Measurements from ENCODE around the gene ENTPD1.
"Not testable (repeated sequence)": the region's sequence is repeated elsewhere in the genome, so short reads cannot be mapped to it uniquely, and the experiment has no call there.

ENTPD1 gene

GRCh38 chr10:95756041-95756761 is at the start of gene ENTPD1:
Gene ENTPD1, plus strand, starts transcription at chr10:95756163. Its CDS starts 77 bp downstream, at chr10:95756240.
- FAIRE-seq = no peak
- DNase-seq (ENCODE audit: insufficient read length, low spot score) = no peak

- FAIRE-seq = no peak
- no peak for DNase-seq (ENCODE audit: insufficient read length, low spot score)
Measured at GRCh38 chr10:95706573-95706972, 49.4 kb upstream of the ENTPD1 start.

- FAIRE-seq = no peak
- no peak for DNase-seq (ENCODE audit: insufficient read length, low spot score)
Measured at GRCh38 chr10:95706990-95707389, 49.0 kb upstream of the ENTPD1 start.

- DNase-seq (ENCODE audit: insufficient read length, low spot score) (no peak), FAIRE-seq (no peak)
Measured at GRCh38 chr10:95711492-95711891, 44.5 kb upstream of the ENTPD1 start.

- DNase-seq (ENCODE audit: insufficient read length, low spot score) (no peak), FAIRE-seq (no peak)
Measured at GRCh38 chr10:95716466-95716865, 39.5 kb upstream of the ENTPD1 start.

- no peak for FAIRE-seq
Measured at GRCh38 chr10:95716866-95717265, 39.1 kb upstream of the ENTPD1 start.

GRCh38 chr10:95720745-95721144 is 35.2 kb upstream of the ENTPD1 start:
- not testable (repeated sequence) for DNase-seq (ENCODE audit: insufficient read length, low spot score); FAIRE-seq

More at GRCh38 chr10:95716866-95717265, 39.1 kb upstream of the ENTPD1 start:
- no peak for DNase-seq (ENCODE audit: insufficient read length, low spot score)

DNA sequence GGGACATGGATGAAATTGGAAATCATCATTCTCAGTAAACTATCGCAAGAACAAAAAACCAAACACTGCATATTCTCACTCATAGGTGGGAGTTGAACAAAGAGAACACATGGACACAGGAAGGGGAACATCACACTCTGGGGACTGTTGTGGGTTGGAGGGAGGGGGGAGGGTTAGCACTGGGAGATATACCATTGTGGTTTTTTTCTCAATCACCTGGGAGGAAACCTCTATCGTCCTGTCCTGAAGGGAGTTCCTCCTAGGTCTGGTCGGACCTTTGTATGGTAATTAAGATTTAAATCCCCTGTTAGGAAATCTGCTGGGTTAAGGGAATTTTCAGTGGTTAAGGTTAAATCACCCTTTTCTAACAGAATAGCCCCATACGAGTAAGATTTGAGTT is 33.5 kb upstream of the ENTPD1 start:
- FAIRE-seq = not testable (repeated sequence)

GRCh38 chr10:95728526-95728925 is 27.4 kb upstream of the ENTPD1 start:
- no peak for DNase-seq (ENCODE audit: insufficient read length, low spot score)
- FAIRE-seq = no peak

More for the DNA sequence above, 33.5 kb upstream of the ENTPD1 start:
- DNase-seq (ENCODE audit: insufficient read length, low spot score) = not testable (repeated sequence)

GRCh38 chr10:95729323-95730055 is 26.5 kb upstream of the ENTPD1 start:
- no peak for DNase-seq (ENCODE audit: insufficient read length, low spot score)
- FAIRE-seq = no peak

DNA sequence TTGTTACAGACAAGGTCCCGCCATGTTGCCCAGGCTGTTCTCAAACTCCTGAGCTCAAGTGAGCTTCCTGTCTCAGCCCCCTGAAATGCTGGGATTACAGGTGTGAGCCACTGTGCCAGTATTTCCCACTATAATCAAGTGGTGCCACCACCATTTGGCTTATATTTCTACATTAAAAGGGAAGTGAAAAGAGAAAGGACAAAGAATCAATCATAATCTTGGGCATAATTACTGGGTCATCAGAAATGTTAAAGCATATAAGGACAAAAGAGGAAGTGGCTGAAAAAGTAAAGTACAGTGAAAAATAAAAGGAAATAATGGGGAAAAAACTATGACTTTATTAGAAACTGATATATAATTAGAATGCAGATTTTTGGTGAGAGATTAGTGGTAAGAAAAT is 25.7 kb upstream of the ENTPD1 start:
- DNase-seq (ENCODE audit: insufficient read length, low spot score) (no peak), FAIRE-seq (peak; percentile 85)

DNA sequence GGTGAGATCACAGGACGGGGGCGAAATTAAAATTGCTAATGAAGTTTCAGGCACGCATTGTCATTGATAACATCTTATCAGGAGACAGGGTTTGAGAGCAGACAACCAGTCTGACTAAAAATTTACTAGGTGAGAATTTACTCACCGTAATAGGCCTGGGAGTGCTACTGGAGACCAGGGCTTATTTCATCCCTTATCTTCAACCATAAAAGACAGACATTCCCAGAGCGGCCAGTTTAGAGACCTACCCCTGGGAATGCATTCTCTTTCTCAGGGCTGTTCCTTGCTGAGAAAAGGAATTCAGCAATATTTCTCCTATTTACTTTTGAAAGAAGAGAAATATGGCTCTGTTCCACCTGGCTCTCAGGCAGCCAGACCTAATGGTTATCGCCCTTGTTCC is 23.1 kb upstream of the ENTPD1 start:
- not testable (repeated sequence) for DNase-seq (ENCODE audit: insufficient read length, low spot score)
- FAIRE-seq = peak; percentile 11

DNA sequence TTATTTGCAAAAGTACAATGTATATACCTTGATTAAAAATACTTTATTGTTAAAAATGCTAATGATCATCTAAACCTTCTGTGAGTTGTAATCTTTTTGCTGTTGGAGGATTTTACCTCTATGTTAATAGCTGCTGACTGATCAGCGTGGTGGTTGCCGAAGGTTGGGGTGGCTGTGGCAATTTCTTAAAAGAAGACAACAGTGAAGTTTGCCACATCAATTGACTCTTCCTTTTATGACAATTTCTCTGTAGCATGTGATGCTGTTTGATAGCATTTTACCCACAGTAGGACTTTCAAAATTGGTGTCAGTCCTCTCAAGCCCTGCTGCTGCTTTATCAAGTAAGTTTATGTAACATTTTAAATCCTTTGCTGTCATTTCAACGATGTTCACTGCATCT is 16.9 kb upstream of the ENTPD1 start:
- DNase-seq (ENCODE audit: insufficient read length, low spot score) (no peak), FAIRE-seq (peak; percentile 14)

- no peak for DNase-seq (ENCODE audit: insufficient read length, low spot score)
- FAIRE-seq = peak; percentile 92
Measured at GRCh38 chr10:95741807-95742467, 14.0 kb upstream of the ENTPD1 start.

- FAIRE-seq (no peak), DNase-seq (ENCODE audit: insufficient read length, low spot score) (no peak)
Measured at GRCh38 chr10:95742485-95742884, 13.5 kb upstream of the ENTPD1 start.

- peak; percentile 87 for FAIRE-seq
- no peak for DNase-seq (ENCODE audit: insufficient read length, low spot score)
Measured at GRCh38 chr10:95742962-95743535, 12.9 kb upstream of the ENTPD1 start.

- DNase-seq (ENCODE audit: insufficient read length, low spot score) = no peak
- FAIRE-seq = peak; percentile 86
Measured at GRCh38 chr10:95745501-95745900, 10.5 kb upstream of the ENTPD1 start.

- DNase-seq (ENCODE audit: insufficient read length, low spot score) = no peak
- no peak for FAIRE-seq
Measured at GRCh38 chr10:95748349-95748748, 7.6 kb upstream of the ENTPD1 start.

- FAIRE-seq = no peak
- no peak for DNase-seq (ENCODE audit: insufficient read length, low spot score)
Measured at GRCh38 chr10:95755511-95756004, 405 bp upstream of the ENTPD1 start.

DNA sequence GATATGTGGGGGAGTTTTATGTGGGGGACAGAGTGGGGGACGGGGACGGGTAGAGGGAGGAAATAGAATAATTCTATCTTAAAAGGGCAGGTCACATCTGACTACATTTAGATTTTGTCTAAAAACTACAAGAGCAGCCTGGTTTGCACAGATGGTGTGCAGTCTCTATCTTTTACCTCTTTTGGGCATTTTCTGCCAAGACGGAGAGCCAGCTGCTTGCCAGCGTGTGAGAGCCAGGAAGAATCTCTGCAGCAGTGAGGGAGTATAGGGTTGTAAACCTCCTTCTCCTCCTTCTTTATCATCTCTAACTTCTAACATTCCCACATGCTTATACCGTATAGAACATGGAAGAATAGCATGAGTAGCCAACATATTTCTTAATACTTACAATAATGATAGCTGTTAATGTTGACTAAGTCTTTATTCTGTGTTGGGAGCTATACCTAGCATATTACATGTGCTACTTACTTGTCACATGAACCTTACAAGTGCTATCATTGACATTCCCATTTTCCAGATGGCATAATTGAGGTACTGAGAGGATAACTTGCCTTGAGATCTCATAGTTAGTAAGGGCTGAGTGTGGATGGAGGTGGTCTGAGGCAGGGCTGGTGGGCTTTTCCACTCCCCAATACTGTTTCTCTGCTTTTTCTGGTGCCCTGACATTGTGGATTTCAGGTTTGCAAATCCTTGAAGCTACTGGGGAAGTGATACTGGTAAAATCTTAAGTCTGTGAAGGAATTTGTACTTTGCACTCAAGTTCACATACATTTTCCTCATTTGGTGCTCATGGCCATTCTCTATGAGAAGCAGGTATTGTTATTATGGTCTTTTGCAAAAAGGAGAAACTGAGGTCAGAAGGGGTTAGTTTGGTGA is 1.1 kb downstream of the ENTPD1 start:
- DNase-seq (ENCODE audit: insufficient read length, low spot score) (no peak), FAIRE-seq (no peak)

Measured in GM19239 (cell line).